Fibroblast of the conjunctiva (primary cell): ENCODE results near the gene EPS15.

Source experiments
- DNase-seq: peaks from one replicate; pipeline ENCODE4 v3.0.0-alpha.2; 2010; ENCODE audit warnings: low read depth

EPS15 gene

GRCh38 chr1:51314974-51315373 is 204.1 kb downstream of the EPS15 start:
- no peak for DNase-seq

- DNase-seq: peak; percentile 32
These were observed 204.9 kb downstream of the EPS15 start for GRCh38 chr1:51313961-51314777.

- no peak for DNase-seq
These were observed 205.7 kb downstream of the EPS15 start for GRCh38 chr1:51313268-51313852.

- DNase-seq: no peak
These were observed 206.3 kb downstream of the EPS15 start for GRCh38 chr1:51312718-51313117.

- DNase-seq: no peak
These were observed 207.2 kb downstream of the EPS15 start for GRCh38 chr1:51311826-51312225.

GRCh38 chr1:51310871-51311613 is 208.0 kb downstream of the EPS15 start:
- no peak for DNase-seq

GRCh38 chr1:51309291-51309690 is 209.8 kb downstream of the EPS15 start:
- DNase-seq: no peak

GRCh38 chr1:51308636-51309035 is 210.4 kb downstream of the EPS15 start:
- DNase-seq: no peak

GRCh38 chr1:51306950-51307349 is 212.1 kb downstream of the EPS15 start:
- no peak for DNase-seq

GRCh38 chr1:51305371-51305823 is 213.7 kb downstream of the EPS15 start:
- DNase-seq: no peak

GRCh38 chr1:51304360-51304759 is 214.7 kb downstream of the EPS15 start:
- DNase-seq: no peak
